Testis (tissue), 2 donors: ENCODE data around the gene PRKAG2.

Source experiments
- CTCF ChIP-seq, 3 experiments: fragments of 450-650 bp in 2 of 3; fragments of 200-600 bp in 1 of 3; sonication (generic) in 1 of 3; IDR thresholded peaks; one replicate each; pipeline ENCODE4 v1.5.1; 2016 to 2019; ENCODE audit warnings: antibody characterized with exemption in 3 of 3, mild to moderate bottlenecking in 2 of 3, moderate library complexity in 1 of 3
- POLR2A ChIP-seq: fragments of 450-650 bp; IDR thresholded peaks from one replicate; pipeline ENCODE4 v1.6.1; 2017; ENCODE audit warnings: antibody characterized with exemption, mild to moderate bottlenecking, moderate library complexity

- no peak for TF ChIP-seq CTCF (IDR thresholded peaks at IDR 0.05)
- TF ChIP-seq POLR2A, result no peak
Observed at GRCh38 chr7:151680810-151681209, 196.1 kb downstream of the PRKAG2 start.
